ENCODE results near the gene CLGN.

DNA sequence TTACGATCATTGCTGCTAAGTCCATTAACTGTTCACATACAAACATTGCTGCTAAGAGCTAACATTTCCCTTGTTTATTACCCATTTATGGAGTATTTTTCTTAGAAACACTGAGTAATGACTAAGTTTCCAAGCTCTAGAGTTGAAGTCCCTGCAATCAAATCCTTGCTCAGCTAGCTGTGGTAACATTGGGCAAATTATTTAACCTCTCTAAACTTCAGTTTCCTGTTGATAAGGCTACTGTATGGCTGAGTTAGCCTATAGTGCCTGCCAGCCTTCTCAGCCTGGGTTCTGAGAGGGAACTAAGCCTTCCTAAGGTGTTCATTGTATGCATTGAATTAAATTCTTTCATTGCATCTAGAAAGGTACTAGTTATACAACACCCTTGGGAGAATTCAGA is 69.2 kb downstream of the CLGN start:
- TF ChIP-seq ESRRG (CRISPR knock-in tag; IDR thresholded peaks at IDR 0.05) (no peak), ZFP30 (CRISPR knock-in tag; IDR thresholded peaks at IDR 0.05) (no peak), ISL1 (CRISPR knock-in tag; IDR thresholded peaks at IDR 0.05) (no peak), ARNTL (CRISPR knock-in tag; IDR thresholded peaks at IDR 0.05; ENCODE audit: borderline replicate concordance, low read depth) (no peak), POU6F1 (CRISPR knock-in tag; IDR thresholded peaks at IDR 0.05; ENCODE audit: borderline replicate concordance, low read depth) (no peak), GLIS3 (CRISPR knock-in tag; IDR thresholded peaks at IDR 0.05) (no peak), ZFP3 (CRISPR knock-in tag; IDR thresholded peaks at IDR 0.05) (no peak), CSRNP3 (CRISPR knock-in tag; IDR thresholded peaks at IDR 0.05) (no peak)
